ENCODE data around the gene PCDHA4.

PCDHA4 gene

GRCh38 chr5:140857177-140857986 lies 50.5 kb downstream of the PCDHA4 start:
- no peak for DNase-seq (ENCODE audit: low spot score)

GRCh38 chr5:140857987-140858240 lies 51.0 kb downstream of the PCDHA4 start:
- no peak for DNase-seq (ENCODE audit: low spot score)

GRCh38 chr5:140862441-140863295 lies 55.8 kb downstream of the PCDHA4 start:
- no peak for DNase-seq (ENCODE audit: low spot score)
